A172 (cell line): ENCODE results near the gene ADAMTSL3. TPM values are rescaled to one million over a fixed set of nuclear protein-coding genes. Genes with fewer than 3 reads are reported as not detected.
"Not testable (repeated sequence)": the region's sequence is repeated elsewhere in the genome, so short reads cannot be mapped to it uniquely, and the experiment has no call there.

Source experiments
- DNase-seq: peaks from one replicate; pipeline ENCODE4 v3.0.0-alpha.2; 2015; ENCODE audit warnings: low spot score
- total RNA-seq: library from RNA; depleted of rRNA; stranded (reverse); fragments of >200 nt; shearing (Covaris generic); gene quantifications from 2 replicates; pipeline ENCODE4 v1.2.3, GENCODE V29; 2014

ADAMTSL3 gene
- total RNA-seq, 1 experiment from 2014 or later: not detected

- DNase-seq: no peak
Observed at GRCh38 chr15:83697716-83698115, 43.8 kb downstream of the ADAMTSL3 start.

GRCh38 chr15:83698294-83698693, 44.4 kb downstream of the ADAMTSL3 start:
- DNase-seq: peak; percentile 63

GRCh38 chr15:83699028-83699427, 45.1 kb downstream of the ADAMTSL3 start:
- DNase-seq: no peak

GRCh38 chr15:83700082-83700481, 46.2 kb downstream of the ADAMTSL3 start:
- no peak for DNase-seq

- not testable (repeated sequence) for DNase-seq
Observed at GRCh38 chr15:83702314-83702713, 48.4 kb downstream of the ADAMTSL3 start.

GRCh38 chr15:83708328-83708727, 54.4 kb downstream of the ADAMTSL3 start:
- no peak for DNase-seq

- DNase-seq: peak; percentile 27
Observed at GRCh38 chr15:83709241-83709640, 55.3 kb downstream of the ADAMTSL3 start.

- no peak for DNase-seq
Observed at GRCh38 chr15:83709811-83710210, 55.9 kb downstream of the ADAMTSL3 start.

- no peak for DNase-seq
Observed at GRCh38 chr15:83710452-83710851, 56.5 kb downstream of the ADAMTSL3 start.

GRCh38 chr15:83711236-83711635, 57.3 kb downstream of the ADAMTSL3 start:
- DNase-seq: no peak

GRCh38 chr15:83713242-83713641, 59.3 kb downstream of the ADAMTSL3 start:
- DNase-seq: no peak

GRCh38 chr15:83714939-83715628, 61.2 kb downstream of the ADAMTSL3 start:
- no peak for DNase-seq

- DNase-seq: no peak
Observed at GRCh38 chr15:83716605-83717004, 62.7 kb downstream of the ADAMTSL3 start.

GRCh38 chr15:83717010-83717409, 63.1 kb downstream of the ADAMTSL3 start:
- DNase-seq: no peak

GRCh38 chr15:83720468-83720867, 66.5 kb downstream of the ADAMTSL3 start:
- DNase-seq: no peak

- DNase-seq: no peak
Observed at GRCh38 chr15:83721031-83721430, 67.1 kb downstream of the ADAMTSL3 start.

- no peak for DNase-seq
Observed at GRCh38 chr15:83721981-83722380, 68.1 kb downstream of the ADAMTSL3 start.

- no peak for DNase-seq
Observed at GRCh38 chr15:83723216-83723615, 69.3 kb downstream of the ADAMTSL3 start.

GRCh38 chr15:83732196-83732595, 78.3 kb downstream of the ADAMTSL3 start:
- DNase-seq: no peak

- no peak for DNase-seq
Observed at GRCh38 chr15:83732770-83733169, 78.8 kb downstream of the ADAMTSL3 start.

- DNase-seq: peak; percentile 94
Observed at GRCh38 chr15:83733206-83733605, 79.3 kb downstream of the ADAMTSL3 start.

GRCh38 chr15:83733691-83734090, 79.8 kb downstream of the ADAMTSL3 start:
- peak; percentile 3 for DNase-seq

GRCh38 chr15:83734487-83734886, 80.6 kb downstream of the ADAMTSL3 start:
- DNase-seq: peak; percentile 9

- no peak for DNase-seq
Observed at GRCh38 chr15:83739629-83740028, 85.7 kb downstream of the ADAMTSL3 start.
